HL-60/S4 (cell line): ENCODE measurements around the gene LURAP1L.
"Not testable (repeated sequence)": the region's sequence is repeated elsewhere in the genome, so short reads cannot be mapped to it uniquely, and the experiment has no call there.

Experiments
- in situ Hi-C: fragments of 300-500 bp; cut with MboI; formaldehyde crosslinking; loops from 2 replicates; pipeline ENCODE4 v1.14.3; 2022; ENCODE audit warnings: low sequenced_read_pairs

LURAP1L gene

GRCh38 chr9:12853051-12853450 lies 78.2 kb downstream of the LURAP1L start:
- in situ Hi-C loops = no loop called here

GRCh38 chr9:12854221-12854620 lies 79.4 kb downstream of the LURAP1L start:
- in situ Hi-C loops = no loop called here

GRCh38 chr9:12855066-12855465 lies 80.2 kb downstream of the LURAP1L start:
- in situ Hi-C loops = no loop called here

GRCh38 chr9:12856603-12857002 lies 81.8 kb downstream of the LURAP1L start:
- in situ Hi-C loops = no loop called here

- in situ Hi-C loops = no loop called here
Measured at GRCh38 chr9:12859704-12860251, 85.0 kb downstream of the LURAP1L start.

- in situ Hi-C loops = no loop called here
Measured at GRCh38 chr9:12860998-12861397, 86.2 kb downstream of the LURAP1L start.

GRCh38 chr9:12862611-12863410 lies 88.0 kb downstream of the LURAP1L start:
- in situ Hi-C loops = no loop called here

- in situ Hi-C loops = no loop called here
Measured at GRCh38 chr9:12863618-12864017, 88.8 kb downstream of the LURAP1L start.

- in situ Hi-C loops = not testable (repeated sequence)
Measured at GRCh38 chr9:12865380-12865779, 90.6 kb downstream of the LURAP1L start.
